ENCODE measurements around the gene RAB9A. TPM values are rescaled to one million over a fixed set of nuclear protein-coding genes. Genes with fewer than 3 reads are reported as not detected.

The RAB9A gene
- polyA plus RNA-seq, 3 donors, result 17.9 to 38.1 (median 30.8) TPM

GRCh38 chrX:13692771-13693231 lies 3.9 kb downstream of the RAB9A start:
- peak overlapping the region; percentile 13 for H3K4me2 ChIP-seq (replicated peaks; ENCODE audit: extremely low read depth, low read length, poor library complexity, severe bottlenecking)
- H3K27me3 Mint-ChIP-seq (ENCODE audit: low read depth in 3 of 3), result peaks cover 0 to 34% (median 0%) of the 10 kb centered on the region in 3 donors
- no CpG with 5 or more reads among the region's 5 CpGs for WGBS (ENCODE audit: insufficient coverage)

More at GRCh38 chrX:13692771-13693231, 3.9 kb downstream of the RAB9A start:
- Histone ChIP-seq H3K4me1 (ENCODE audit: control insufficient read depth in 1 of 2, insufficient read depth in 2 of 2, low read length in 2 of 2) (peaks cover 69 to 72% of the 10 kb centered on the region in 2 donors), H3K9me3 (replicated peaks in 1 of 2; ENCODE audit: control insufficient read depth in 1 of 2, insufficient read depth in 1 of 2, low read length in 2 of 2) (no peaks in the 10 kb centered on the region), H4K20me1 (ENCODE audit: insufficient read depth, low read length) (peaks cover 56% of the 10 kb centered on the region), H3K4me3 (replicated peaks in 1 of 3; ENCODE audit: low read depth in 2 of 3, low read length in 3 of 3) (no peak overlapping the region), H3K9ac (ENCODE audit: insufficient read depth, low read length, poor library complexity, severe bottlenecking) (no peak overlapping the region), H3K36me3 (replicated peaks in 1 of 2; ENCODE audit: control insufficient read depth in 1 of 2, insufficient read depth in 2 of 2, low read length in 2 of 2) (no peaks in the 10 kb centered on the region), H3K79me2 (ENCODE audit: insufficient read depth, low read length) (peaks cover 97% of the 10 kb centered on the region), H2AFZ (ENCODE audit: insufficient read depth, low read depth, low read length, poor library complexity, severe bottlenecking) (no peak overlapping the region), H3K27ac (ENCODE audit: low read depth in 1 of 2, low read length in 2 of 2) (peak overlapping the region in 1 of 2 donors; percentile 44), H3K27me3 (ENCODE audit: control insufficient read depth in 2 of 2, insufficient read depth in 2 of 2, low read length in 2 of 2) (peaks cover 0 to 12% of the 10 kb centered on the region in 2 donors)
- H3K4me3 Mint-ChIP-seq, result peak overlapping the region in 1 of 2 donors; percentile 27
- H3K4me1 Mint-ChIP-seq, result peaks cover 63% of the 10 kb centered on the region
- DNase-seq, result peak in 1 of 3 donors; percentile 15
- TF ChIP-seq CTCF (IDR thresholded peaks at IDR 0.05), result no peak
- intact Hi-C loops (cut with micrococcal nuclease), result loop anchor here (5.0 to 10.0 kb wide), 2 partner anchors 40 to 1182 kb away; partner anchors contain the start of genes FANCB (in 1 of the 2), MOSPD2 (in 1 of the 2) and TCEANC (in 1 of the 2)
- peak overlapping the region in 5 of 7 donors; percentile 8 to 81 (median 62) for H3K27ac Mint-ChIP-seq
- peaks cover 0 to 3% of the 10 kb centered on the region in 2 donors for H3K36me3 Mint-ChIP-seq
- H3K9me3 Mint-ChIP-seq, result peaks cover 0 to 6% (median 0%) of the 10 kb centered on the region in 7 donors

All from CD14-positive monocyte (primary cell).